Dedifferentiated amniotic fluid mesenchymal stem cell (primary cell): ENCODE measurements around the gene KRT2.

ENCODE experiments used
- DNase-seq: peaks from one replicate; pipeline ENCODE4 v3.0.0-alpha.2; 2016; ENCODE audit errors: extremely low spot score

KRT2 gene

GRCh38 chr12:52600071-52600470, 51.9 kb downstream of the KRT2 start:
- DNase-seq, result no peak

DNA sequence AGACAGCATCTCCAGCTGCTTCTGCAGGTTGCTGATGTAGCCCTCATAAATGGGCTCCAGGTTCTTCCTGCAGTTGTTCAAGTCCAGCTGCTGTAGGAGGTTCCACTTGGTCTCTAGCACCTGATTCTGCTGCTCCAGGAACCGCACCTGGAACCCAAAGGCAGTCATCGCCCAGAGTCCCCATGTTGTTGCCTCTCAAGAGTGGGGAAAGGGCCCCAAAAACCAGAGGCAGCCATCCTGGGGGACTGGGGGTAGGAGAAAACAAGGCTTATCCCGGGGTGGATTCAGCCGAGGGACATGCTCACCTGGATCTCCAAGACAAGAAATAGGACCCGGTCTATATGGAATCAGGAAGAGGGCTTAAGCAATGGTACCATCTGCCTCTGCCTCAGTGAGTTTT, 53.0 kb downstream of the KRT2 start:
- DNase-seq, result no peak
